HuH-7 (cell line): ENCODE results near the gene STK39.

Source experiments
- DNase-seq: peaks from one replicate; pipeline ENCODE4 v3.0.0; 2011; ENCODE audit warnings: low spot score

STK39 gene

DNA sequence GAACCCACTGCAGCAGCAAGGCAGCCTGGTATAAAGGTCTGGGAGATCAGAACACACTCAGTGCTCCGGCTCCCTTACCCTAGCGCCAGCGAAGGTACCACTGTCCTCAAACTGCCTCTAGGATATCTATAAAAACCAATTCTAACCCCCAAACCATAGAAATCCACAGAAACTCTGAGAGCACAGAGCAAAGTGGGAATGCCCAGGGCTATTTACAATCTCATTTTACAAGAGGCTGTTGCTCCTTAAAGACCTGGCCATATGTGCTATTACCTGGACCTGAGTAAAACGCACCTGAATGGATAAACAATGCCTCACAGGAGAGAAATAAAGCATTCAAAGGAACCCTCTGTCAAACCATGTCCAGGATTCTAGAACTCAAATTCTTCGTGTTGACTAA, 4.3 kb downstream of the STK39 start:
- DNase-seq: no peak

DNA sequence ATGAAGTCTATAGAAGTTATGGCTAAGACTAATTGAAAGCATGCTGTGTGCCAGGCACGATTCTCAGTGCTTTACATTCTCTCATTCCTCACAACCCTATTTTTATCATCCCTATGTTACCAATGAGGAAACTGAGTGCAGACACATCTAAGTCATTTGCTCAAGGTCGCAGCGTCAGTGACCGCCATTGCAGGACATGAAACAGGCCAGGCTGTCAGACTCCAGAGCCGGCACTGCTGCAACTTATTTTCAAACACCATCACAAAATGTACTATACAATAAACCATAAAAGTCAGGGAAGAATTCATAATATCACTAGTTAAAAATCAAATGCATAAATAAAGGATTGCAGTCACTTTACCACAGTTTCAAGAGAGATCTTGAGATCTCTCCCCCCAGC, 5.6 kb downstream of the STK39 start:
- no peak for DNase-seq

DNA sequence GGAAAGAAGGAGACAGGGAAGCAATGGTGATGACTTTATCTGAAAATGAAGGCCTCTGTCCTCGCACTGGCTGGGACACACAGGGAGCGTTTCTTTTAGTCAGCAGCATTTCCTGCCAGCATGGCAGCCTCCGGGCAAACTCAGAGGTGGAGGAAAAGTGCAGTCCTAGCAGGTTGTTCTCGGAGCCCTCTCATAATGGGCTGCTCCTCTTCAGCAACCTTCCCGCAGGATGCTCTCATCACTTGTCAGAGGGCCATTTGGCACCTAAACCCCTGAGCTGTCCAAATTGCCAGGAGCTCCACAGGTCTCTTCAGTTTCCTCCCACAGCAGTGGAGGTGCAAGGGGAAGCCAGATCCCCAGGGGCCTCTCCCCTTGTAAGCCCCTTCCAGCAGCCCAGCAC, 6.2 kb downstream of the STK39 start:
- no peak for DNase-seq

DNA sequence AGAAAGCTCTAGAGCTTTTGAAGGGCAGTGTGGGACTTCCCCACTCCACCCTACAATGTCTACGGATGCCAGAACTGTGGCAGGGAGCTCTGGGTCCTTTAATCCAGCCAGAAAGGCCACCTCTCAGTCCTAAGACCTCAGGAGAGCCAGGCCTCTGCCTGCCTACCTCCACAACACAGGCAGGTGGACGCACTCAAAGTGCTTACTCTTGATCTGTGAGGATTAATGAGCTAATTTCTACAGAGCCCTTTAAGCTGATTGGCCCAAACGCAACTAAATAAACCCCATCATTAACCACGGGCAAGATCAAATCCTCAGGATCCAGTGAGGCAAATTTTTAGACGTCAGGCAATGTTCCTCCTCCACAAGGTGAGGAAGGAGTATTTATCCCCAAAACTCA, 8.1 kb downstream of the STK39 start:
- no peak for DNase-seq

DNA sequence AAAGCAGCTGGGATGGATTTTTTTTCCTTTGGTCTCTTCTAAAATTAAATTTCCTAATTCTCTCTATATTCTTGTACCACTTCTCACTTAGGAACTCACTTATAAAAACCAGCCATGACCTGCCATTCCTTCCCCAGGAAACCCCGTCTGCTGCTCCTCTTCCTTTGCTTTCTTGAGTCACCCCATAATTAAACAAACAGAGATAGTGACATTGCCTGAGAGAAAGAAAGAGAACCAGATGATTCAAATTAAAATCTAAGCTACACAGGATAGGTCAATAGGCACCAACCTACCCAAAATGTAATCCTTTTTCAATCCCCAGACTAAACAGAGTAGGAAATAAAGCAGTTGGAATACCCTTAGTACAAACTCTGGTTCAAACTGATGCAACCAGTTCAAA, 9.7 kb downstream of the STK39 start:
- no peak for DNase-seq

DNA sequence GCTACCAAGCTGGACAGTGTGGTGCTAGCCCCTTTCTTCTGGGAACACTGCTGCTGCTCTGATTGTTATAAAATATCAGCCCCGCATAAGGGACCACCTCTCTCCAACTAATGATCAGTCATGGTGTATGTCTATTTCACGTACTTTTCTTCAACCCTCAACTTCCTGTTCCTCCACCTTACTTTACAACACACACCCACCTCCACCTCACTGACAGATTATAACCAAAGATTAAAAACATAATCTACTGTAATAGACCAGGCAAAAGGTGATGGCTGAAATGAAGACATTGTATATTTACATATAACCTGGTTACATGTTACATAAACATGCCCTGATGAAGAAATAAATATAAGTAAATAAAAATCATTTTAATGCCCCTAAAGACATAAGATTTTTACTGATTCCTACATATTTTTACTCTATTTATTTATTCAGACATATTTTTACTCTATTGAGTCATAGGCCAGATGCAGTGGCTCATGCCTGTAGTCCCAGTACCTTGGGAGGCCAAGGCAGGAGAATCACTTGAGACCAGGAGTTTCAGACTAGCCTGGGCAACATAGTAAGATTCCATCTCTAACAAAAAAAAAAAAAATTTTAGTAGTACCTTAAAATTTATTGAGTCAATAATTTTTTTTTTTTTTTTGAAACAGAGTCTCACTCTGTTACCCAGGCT, 12.8 kb downstream of the STK39 start:
- DNase-seq: no peak

DNA sequence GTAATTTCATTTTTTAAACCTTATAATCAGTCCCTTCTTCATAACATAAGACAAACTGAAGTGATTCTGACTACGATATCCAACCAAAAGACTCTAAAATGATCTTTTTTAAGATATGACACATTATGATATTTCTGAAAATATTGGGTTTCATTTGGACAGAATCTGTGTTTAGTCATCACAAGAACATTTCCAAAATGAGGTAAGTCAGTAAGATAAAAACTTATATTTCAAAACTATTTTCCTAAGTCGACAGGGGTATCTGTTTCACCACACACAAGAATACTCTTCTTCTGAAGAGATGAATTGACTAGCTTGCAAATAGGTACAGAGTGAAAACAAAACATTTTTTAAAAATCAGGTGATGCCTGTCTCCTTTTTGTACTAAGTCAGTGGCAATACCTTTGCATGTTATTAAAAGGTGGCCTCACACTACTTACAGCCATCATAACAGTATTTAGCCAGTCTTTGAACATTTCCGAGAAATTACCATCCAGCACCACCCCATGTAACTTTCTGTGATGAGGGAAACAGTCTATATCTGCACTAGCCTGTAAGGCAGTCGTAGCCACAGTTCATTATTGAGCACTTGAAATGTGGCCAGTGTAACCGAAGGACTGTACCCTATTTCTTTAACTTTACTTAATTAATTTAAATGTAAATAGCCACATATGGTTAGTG, 13.5 kb downstream of the STK39 start:
- no peak for DNase-seq

DNA sequence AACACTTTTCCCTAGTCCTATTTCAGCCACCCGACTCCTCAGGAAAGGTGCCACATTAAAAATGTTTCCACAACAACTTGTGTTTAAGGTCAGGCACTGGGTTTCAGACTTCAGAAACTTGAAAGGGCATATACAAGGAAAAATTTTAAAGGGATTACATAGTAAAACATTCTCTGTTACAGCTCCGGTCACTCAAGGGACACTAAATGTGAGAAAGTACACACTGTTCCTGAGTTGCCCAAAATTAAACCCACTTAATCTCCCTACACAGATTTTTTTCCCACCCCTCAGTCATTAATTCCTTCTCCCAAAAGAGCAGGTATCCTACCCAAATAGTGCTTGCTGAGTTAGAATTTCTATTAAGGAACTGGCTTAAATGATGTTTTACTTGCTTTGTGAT, 14.2 kb downstream of the STK39 start:
- DNase-seq: no peak

DNA sequence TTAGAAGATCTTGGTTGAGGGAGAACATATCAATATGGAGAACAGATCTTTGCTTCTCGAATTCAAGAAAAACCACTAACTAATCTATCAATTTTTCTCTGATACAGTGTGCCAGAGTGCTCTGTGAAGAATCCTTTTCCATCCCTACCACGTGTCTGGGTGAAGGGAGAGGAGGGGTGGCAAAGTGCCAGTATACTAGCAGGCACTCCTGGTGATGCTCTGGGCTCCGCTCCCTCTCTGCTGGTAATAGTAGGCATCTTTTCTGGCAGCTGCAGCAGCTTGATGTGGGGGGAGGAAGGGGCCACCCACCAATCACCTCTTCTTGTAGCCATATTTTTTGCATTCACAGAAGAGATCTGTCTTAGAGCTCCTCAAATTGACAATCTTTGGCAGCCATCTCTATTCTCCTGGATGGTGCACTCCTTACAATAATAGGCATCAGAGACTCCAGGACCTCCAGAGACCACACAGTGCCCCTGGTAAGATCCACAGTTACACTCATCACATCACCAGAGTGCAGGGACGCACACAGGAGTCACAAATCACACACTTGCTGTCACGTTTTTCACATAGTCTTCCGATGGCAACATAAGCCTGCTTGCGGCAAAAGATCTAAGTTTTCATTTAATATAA, 15.7 kb downstream of the STK39 start:
- no peak for DNase-seq

DNA sequence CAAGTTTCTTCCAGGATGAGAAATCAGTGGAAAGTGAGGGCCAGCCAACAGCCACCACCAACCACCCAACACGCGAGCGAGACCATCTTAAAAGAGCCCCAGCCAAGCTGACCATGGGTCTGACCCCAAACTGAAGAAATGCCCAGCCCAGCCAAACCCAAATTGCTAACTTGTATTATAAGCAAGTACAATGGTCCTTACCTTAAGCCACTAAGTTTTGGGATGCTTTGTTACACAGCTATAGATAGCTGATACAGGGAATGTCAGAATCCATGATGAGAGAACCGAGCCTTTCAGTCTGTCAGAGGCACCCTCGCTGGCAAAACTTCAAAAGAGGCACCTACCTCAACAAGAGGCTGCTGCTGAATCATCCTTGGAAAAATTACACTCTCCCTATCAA, 17.0 kb downstream of the STK39 start:
- DNase-seq: no peak

DNA sequence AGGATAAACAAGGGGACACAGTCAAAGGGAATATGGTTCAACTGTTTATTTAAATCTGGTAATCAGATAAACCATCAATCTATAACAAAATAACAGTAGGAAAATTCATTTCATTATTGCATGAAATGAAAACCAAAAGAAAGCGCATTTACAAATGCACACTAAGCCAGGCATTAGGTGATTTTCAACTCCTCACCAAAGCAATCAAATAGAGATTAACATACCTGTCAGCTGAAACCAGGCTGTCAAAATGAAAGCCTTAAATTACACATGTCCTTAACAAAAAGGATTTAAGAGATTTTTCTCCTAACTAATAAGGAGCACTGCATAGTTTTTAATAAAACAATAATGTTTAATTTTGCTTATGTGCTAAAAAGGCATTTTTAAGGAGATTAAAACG, 23.0 kb downstream of the STK39 start:
- DNase-seq: no peak

DNA sequence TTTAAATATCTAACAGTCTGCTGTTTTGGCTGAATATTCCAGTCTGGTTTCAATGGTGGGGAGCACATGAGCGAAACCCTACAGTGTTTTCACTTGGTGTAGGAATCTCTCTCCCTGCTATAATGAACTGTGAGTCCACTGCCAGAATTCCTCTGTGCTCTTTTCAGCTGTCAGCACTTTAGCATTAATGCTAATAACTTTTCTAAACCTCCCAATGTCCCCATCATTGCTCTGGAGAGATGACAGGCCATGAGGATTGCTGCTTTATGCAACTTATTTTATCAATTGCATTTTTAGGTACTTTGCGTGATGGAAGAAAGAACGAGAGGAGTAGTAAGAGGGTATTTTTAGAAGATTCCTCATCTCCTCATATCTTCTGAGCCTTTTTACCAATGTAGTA, 25.3 kb downstream of the STK39 start:
- no peak for DNase-seq

DNA sequence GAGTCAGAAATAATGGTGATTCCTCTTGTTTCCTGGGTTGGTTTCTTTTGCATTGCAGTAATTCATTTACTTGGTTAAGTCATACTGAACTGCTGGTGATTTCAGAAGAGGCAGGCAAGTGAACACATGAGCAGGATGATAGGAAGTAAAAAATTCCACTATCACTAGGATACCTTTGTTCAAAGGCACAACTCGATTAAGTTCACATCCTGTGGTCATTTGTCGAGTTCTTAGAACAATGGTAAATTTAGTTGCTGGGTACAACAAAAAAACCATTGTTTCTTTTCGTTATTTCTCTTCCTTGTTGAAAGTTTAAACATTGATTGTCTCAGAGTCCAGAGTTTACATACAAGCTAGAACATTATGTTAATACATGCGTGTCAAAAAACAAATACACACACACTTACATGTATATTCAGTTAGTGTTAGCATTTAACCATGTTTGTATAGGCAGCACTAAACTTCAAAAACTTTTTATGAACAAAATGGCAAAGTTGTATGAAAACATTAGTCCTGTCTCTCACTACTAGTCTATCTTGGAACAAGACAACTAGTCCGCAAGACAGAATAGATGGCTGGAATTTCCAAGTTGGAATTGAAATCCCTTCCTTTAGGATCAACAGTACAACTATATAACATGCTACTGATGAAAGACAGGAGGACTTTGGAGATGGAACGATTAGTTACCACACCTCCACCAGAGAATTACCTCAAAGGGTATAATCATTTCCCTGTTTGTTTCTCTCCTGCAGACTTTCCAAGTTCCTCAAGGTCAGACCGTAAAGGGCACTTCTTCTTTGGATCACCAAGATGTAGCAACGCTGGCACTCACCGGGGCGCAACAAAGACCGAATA, 26.2 kb downstream of the STK39 start:
- no peak for DNase-seq

DNA sequence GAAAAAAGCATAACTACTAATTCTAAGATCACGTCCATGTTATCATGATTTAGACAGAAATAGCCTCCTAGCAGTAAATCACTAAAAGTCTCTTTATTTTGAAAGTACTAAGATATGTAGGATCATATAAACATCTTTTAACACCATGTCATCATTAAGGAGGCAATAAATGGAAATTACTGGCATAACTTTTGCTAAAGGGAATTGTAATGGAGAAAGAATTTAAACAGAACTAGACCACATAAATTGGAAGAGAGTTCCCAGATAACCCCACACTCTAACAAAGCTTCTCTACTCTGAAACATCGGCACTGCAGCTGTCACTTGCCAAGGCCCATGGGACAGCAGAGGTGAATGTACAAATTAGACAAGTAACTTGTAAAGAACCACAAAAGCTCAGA, 29.5 kb downstream of the STK39 start:
- no peak for DNase-seq

DNA sequence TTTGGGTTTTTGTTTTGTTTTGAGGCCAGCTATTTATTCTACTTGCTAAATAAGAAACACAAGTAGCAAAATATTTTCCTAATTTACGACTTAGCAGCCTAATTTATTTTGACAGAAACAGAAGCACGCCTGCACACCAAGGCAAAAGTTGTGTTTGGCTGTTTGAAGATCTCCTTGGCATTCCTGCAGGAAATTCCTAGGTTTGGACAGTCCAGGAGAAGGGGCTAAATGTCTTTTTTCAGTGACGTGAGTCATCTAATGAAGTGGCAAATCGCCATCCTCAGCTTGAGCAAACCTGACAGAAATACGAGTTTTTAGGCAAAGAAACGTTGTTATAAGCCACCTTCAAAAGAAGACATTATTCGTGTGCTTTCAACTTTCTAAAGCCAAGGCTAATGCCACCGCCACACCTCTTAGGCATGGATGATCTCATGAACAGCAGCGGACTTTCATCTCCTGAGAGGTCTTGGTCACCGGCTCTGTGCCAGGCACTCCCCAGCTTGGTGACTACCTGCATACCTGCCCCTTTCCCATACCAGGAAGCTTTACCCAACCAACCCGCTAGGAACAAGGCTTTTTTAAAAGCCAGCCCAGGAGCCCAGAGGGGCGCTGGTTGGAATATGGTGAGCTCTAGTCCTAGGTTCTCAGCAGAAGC, 30.9 kb downstream of the STK39 start:
- no peak for DNase-seq

DNA sequence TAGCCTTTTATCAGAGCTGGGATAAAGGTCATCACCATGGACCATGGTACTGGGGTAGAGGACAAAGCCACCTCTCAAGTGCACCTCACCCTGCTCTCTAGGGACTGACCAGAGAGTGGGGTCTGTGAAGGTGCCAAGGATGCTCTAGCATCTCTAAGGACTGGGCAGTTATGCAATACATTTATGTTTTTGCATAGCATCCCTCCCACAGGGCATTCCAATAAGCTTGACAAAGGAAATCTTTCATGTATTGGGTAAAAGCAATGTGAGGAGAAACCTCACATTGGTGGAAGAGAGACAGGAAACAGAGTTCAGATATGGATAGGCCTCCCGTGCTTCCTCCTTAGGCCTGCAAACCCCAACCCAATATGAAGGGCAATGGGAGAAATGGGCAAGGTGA, 31.6 kb downstream of the STK39 start:
- no peak for DNase-seq

DNA sequence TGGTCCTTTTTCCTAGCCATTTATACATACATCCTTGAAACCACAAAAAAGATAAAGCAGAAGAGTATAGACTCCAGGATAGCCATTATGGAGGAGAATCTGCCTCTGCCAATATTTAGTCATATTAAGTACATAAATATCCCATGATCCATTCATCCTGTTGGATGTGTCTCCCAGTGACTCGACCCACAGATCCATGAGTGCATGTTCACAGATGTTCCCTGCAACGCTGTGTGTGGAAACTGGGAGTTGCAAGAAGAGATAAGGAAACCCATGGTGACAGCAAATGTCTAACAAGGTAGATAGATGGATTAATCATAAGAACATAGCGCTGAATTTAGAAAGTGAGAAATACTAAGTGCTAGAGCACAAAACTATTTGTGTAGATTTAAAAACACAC, 34.5 kb downstream of the STK39 start:
- DNase-seq: no peak

DNA sequence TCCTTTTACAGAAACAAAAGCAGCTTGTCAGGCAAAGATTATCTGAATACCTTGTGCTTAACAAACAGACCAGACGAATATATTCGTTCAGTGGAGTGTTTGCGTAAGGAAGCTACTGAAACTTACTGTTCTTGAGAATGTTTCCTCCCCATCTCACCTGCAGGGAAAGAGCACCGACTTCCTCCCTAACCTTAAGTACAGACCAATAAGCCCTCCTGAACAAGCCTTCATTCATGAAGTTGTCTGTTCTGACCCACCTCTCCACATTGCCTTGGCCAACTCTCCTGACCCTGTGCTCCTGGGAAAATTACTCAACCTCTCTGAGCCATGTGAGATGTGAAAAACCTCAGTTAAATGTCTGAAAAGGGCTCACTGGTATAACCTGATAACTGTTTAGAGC, 35.2 kb downstream of the STK39 start:
- DNase-seq: no peak

DNA sequence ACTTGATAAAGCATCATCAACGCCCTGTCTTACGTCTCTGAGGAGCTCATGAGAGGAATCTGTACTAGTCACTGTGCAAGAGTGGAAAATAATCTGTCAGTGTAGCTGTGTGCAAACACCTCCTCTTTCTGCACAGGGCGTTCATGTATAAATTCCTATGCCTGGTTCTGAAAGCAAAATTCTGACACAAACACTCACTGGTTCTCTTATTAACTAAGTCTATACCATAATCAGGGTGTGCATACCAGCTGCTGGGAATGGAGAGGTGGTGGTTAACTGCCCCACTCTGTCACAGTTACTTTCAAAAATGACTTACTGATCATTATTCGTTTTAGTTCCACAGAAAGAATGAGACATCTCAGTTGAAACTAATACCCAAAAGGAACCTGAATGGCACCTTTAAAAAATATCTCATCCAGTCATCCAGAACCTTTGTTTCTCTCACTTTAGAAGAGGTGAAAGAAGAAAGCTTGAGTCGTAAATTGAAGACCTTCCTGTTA, 35.7 kb downstream of the STK39 start:
- no peak for DNase-seq

DNA sequence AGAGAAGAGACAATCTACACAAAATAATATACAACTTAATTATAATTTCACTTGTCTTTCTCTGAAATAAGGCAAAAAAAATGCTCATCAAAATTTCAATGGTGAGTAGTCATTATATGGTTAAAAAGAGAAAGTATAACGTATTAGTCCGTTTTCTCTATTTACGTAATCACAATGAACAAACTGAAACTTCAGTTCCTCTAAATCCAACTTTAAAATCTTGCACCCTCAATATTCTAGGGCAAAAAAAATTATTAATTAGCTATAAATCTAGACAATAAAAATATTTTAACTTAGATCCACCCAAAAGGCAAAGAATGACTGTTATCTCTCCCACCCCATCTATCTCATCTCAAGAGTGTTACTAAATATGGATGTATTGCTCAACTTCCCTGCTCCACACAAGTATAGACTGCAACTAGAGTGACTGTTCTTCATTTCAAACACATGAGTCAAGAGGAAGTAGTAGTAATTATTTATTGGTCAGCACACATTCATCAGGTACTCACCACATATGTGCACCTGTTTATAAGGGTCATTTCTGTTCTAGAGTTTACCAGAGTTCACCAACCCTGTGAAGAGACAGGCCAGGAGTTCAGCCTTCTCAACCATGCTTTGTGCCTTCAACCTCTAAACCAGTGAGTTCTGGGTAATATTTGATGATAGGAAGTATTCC, 36.4 kb downstream of the STK39 start:
- no peak for DNase-seq

DNA sequence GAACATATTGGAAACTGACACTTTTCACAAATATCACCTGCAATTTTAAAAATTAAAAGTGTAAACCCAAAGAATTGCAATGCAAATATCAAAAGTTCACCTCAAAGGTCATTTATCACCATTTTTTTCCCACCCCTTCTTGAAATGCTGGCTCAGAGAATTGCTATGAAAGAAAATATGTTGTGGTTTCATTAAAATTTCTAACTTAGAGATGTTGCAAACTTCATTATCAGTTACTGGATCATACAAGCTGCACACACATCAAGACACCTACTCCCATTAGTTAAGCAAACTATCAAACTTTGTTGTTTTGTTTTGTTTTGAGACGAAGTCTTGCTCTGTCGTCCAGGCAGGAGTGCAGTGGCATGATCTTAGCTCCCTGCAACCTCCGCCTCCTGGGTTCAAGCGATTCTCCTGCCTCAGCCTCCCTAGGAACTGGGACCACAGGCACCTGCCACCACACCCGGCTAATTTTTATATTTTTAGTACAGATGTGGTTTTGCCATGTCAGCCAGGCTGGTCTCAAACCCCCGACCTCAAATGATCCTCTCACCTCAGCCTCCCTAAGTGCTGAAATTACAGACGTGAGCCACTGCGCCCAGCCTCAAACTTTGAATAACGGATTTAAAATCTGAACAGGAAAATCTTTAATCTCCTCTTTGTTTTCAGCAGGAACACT, 37.0 kb downstream of the STK39 start:
- no peak for DNase-seq
